ENCODE measurements around the gene KLHL6. TPM values are rescaled to one million over a fixed set of nuclear protein-coding genes. Genes with fewer than 3 reads are reported as not detected.
"Not testable (repeated sequence)": the region's sequence is repeated elsewhere in the genome, so short reads cannot be mapped to it uniquely, and the experiment has no call there.

Gene KLHL6
- total RNA-seq, 6 donors from 2014 or later = 15.2 to 77.5 (median 25.6) TPM

DNA sequence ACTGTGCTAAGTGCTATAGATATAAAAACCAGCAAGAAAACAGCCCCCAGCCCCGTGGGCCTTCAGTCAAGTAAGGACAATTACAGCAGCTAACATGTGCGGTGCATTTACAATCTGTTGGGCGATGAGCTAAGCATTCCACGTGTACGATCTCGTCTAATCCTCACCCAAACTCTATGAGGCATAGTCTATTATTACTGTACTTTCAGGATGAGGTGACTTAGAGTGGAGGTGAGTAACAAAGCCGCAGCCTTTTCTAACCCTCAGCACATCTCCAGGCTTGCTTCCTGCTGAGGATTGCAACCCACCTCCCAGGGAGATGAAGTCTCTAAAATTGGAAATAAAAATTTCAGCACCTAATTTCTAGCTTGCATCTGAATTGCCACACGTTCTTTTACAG is 73.9 kb downstream of the KLHL6 start:
- Histone ChIP-seq H3K4me1 (peaks cover 0 to 14% (median 6%) of the 10 kb centered on the region in 4 donors), H3K4me3 (no peak overlapping the region), H3K36me3 (no peaks in the 10 kb centered on the region), H3K27me3 (no peaks in the 10 kb centered on the region), H3K9me3 (no peaks in the 10 kb centered on the region), H3K27ac (no peak overlapping the region)
- 72 to 78% methylated on average over 8 of the region's 8 CpGs for WGBS, 2 donors
- DNase-seq (no peak), ATAC-seq (ENCODE audit: low FRiP score in 2 of 2) (no peak)
- TF ChIP-seq POLR2AphosphoS5 (IDR thresholded peaks at IDR 0.05) (no peak), EP300 (IDR thresholded peaks at IDR 0.05) (no peak), POLR2A (IDR thresholded peaks at IDR 0.05) (no peak)
- TF ChIP-seq, protein P1, sequence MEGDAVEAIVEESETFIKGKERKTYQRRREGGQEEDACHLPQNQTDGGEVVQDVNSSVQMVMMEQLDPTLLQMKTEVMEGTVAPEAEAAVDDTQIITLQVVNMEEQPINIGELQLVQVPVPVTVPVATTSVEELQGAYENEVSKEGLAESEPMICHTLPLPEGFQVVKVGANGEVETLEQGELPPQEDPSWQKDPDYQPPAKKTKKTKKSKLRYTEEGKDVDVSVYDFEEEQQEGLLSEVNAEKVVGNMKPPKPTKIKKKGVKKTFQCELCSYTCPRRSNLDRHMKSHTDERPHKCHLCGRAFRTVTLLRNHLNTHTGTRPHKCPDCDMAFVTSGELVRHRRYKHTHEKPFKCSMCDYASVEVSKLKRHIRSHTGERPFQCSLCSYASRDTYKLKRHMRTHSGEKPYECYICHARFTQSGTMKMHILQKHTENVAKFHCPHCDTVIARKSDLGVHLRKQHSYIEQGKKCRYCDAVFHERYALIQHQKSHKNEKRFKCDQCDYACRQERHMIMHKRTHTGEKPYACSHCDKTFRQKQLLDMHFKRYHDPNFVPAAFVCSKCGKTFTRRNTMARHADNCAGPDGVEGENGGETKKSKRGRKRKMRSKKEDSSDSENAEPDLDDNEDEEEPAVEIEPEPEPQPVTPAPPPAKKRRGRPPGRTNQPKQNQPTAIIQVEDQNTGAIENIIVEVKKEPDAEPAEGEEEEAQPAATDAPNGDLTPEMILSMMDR (IDR thresholded peaks at IDR 0.05) = no peak

- Histone ChIP-seq H3K27ac (no peak overlapping the region), H3K27me3 (no peaks in the 10 kb centered on the region), H3K9me3 (no peaks in the 10 kb centered on the region), H3K4me3 (no peak overlapping the region), H3K4me1 (peaks cover 0 to 14% (median 6%) of the 10 kb centered on the region in 4 donors), H3K36me3 (no peaks in the 10 kb centered on the region)
- TF ChIP-seq POLR2A (IDR thresholded peaks at IDR 0.05) (no peak), EP300 (IDR thresholded peaks at IDR 0.05) (no peak), POLR2AphosphoS5 (IDR thresholded peaks at IDR 0.05) (no peak)
- TF ChIP-seq, protein P1 (IDR thresholded peaks at IDR 0.05) = no peak
- 79 to 93% methylated on average over 7 to 10 of the region's 10 CpGs for WGBS, 2 donors
- ATAC-seq (ENCODE audit: low FRiP score in 2 of 2) = no peak
- peak in 1 of 2 donors; percentile 33 for DNase-seq
Observed at GRCh38 chr3:183478501-183478900, 77.0 kb downstream of the KLHL6 start.

DNA sequence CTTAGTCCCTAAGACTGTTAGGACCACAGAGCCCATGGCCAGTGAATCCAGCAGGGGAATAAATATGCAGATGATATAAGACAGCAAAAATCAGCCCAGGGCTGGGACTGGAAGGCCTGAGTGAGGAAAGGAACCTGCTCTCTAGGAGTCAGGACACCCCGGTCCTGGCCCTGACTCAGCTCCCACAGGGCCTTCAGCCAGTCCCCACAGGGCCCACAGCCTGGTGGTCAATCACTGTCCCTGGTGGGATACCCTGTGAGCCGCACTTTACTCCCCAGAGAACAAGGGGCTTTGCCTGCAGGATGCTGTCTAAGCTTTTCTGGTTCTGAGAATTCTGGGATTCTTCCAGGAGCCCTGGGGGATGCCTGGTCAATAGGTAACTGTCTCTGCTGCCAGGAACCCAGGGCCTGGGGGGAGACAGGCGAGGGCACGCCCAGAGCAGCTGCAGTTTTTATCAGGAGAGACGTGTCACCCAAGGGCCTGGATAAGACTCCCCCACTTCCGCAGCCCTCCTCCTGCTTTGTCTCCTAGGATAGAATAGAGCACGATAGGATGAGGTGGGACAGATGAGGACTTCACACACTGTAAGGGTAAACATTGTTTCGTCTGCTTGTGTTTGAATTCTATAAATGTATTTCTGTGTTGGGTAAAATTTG is 77.6 kb downstream of the KLHL6 start:
- H3K4me1 ChIP-seq = peaks cover 0 to 9% (median 3%) of the 10 kb centered on the region in 4 donors
- DNase-seq (no peak), ATAC-seq (ENCODE audit: low FRiP score in 2 of 2) (no peak)
- no peak overlapping the region for H3K27ac ChIP-seq
- no peaks in the 10 kb centered on the region for H3K36me3 ChIP-seq
- no peak overlapping the region for H3K4me3 ChIP-seq
- no peaks in the 10 kb centered on the region for H3K9me3 ChIP-seq
- WGBS, 2 donors = 85 to 97% methylated on average over 5 to 8 of the region's 8 CpGs
- TF ChIP-seq POLR2A (IDR thresholded peaks at IDR 0.05) (no peak), POLR2AphosphoS5 (IDR thresholded peaks at IDR 0.05) (no peak), EP300 (IDR thresholded peaks at IDR 0.05) (no peak)
- TF ChIP-seq, protein P1 (IDR thresholded peaks at IDR 0.05) = no peak
- no peaks in the 10 kb centered on the region for H3K27me3 ChIP-seq

DNA sequence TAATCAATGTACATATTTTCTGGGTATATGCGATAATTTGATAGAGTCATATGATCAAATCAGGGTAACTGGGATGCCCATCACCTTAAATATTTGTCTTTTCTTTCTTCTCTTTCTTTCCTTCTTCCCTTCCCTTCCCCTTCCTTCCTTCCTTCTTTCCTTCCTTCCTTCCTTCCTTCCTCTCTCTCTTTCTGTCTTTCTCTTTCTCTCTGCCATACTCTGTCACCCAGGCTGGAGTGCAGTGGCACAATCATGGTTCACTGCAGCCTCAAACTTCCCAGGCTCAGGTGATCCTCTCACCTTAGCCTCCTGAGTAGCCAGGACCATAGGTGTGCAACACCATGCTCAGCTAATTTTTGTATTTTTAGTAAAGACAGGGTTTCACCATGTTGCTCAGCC is 79.7 kb downstream of the KLHL6 start:
- 88 to 93% methylated on average over 1 of the region's 1 CpG for WGBS, 2 donors
- not testable (repeated sequence) for ATAC-seq (ENCODE audit: low FRiP score in 2 of 2); H3K27ac ChIP-seq; DNase-seq; H3K4me3 ChIP-seq; H3K4me1 ChIP-seq; H3K9me3 ChIP-seq; H3K27me3 ChIP-seq; H3K36me3 ChIP-seq

DNA sequence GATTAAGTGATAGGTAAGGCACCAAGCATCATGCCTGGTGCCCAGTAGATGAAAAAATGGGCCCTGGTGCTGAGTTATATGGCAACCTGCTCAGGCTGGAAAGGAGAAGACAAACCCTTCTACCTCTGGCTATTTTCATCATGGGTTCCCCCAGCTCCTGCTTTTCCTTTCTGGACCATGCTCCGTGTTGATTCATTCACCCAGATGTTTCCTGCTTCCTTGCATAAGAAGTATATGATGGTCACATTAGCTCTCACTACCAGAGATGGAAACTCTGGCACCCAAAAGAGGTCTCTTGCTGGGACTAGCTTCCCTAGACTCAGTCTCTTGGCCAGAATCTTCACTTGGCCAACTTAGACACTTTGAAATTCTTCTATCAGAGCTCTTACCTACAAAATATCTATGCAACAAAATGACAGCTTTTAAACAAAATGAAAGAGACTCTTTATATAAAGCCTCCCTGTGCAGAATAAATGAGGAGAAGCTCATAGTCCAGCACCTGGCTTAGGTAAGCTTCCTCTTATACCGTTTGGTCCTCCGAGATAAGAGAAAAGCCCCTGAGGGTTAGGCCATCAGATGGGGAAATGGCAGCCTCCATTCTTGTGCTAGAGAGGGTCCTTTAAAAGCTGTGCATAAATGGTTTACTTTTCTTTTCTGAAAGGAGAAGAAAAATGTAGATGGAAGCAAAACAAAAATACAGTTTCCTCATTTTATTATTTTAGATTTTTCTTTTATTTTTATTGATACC is 80.3 kb downstream of the KLHL6 start:
- TF ChIP-seq, protein P1 (IDR thresholded peaks at IDR 0.05) = no peak
- no peak for TF ChIP-seq POLR2A (IDR thresholded peaks at IDR 0.05)
- TF ChIP-seq EP300 (IDR thresholded peaks at IDR 0.05) = no peak
- no peak for TF ChIP-seq POLR2AphosphoS5 (IDR thresholded peaks at IDR 0.05)
- Histone ChIP-seq H3K4me1 (peaks cover 0 to 7% (median 0%) of the 10 kb centered on the region in 4 donors), H3K9me3 (no peaks in the 10 kb centered on the region), H3K27me3 (no peaks in the 10 kb centered on the region), H3K4me3 (no peak overlapping the region), H3K27ac (no peak overlapping the region), H3K36me3 (no peaks in the 10 kb centered on the region)
- DNase-seq (no peak), ATAC-seq (ENCODE audit: low FRiP score in 2 of 2) (no peak)
- 35 to 51% methylated on average over 3 of the region's 3 CpGs for WGBS, 2 donors

Data from upper lobe of left lung (tissue), 6 donors.